Testis (tissue), 3 donors: ENCODE data around the gene CACNA1C. TPM values are rescaled to one million over a fixed set of nuclear protein-coding genes. Genes with fewer than 3 reads are reported as not detected.

Experiments
- DNase-seq: peaks from one replicate; pipeline ENCODE4 v3.0.0-alpha.2; 2019
- H3K27ac ChIP-seq, 2 donors: fragments of 200-600 bp; sonication (generic); one replicate each; pipeline ENCODE4 v1.5.1; 2019
- H3K27me3 ChIP-seq: fragments of 200-600 bp; sonication (generic); one replicate; pipeline ENCODE4 v1.5.1; 2019
- H3K36me3 ChIP-seq: fragments of 200-600 bp; sonication (generic); one replicate; pipeline ENCODE4 v1.5.1; 2017; ENCODE audit warnings: low read depth; ENCODE audit errors: missing control alignments
- H3K4me1 ChIP-seq: fragments of 200-600 bp; sonication (generic); one replicate; pipeline ENCODE4 v1.5.1; 2019
- H3K4me3 ChIP-seq, 2 donors: fragments of 200-600 bp; sonication (generic); one replicate each; pipeline ENCODE4 v1.5.1; 2017 to 2019
- H3K9me3 ChIP-seq: fragments of 200-600 bp; sonication (generic); one replicate; pipeline ENCODE4 v1.5.1; 2017
- CTCF ChIP-seq, 3 experiments: fragments of 450-650 bp in 2 of 3; fragments of 200-600 bp in 1 of 3; sonication (generic) in 1 of 3; IDR thresholded peaks; one replicate each; pipeline ENCODE4 v1.5.1; 2016 to 2019; ENCODE audit warnings: antibody characterized with exemption in 3 of 3, mild to moderate bottlenecking in 2 of 3, moderate library complexity in 1 of 3
- POLR2A ChIP-seq: fragments of 450-650 bp; IDR thresholded peaks from one replicate; pipeline ENCODE4 v1.6.1; 2017; ENCODE audit warnings: antibody characterized with exemption, mild to moderate bottlenecking, moderate library complexity
- WGBS, 2 donors: methylation state at CpG; one replicate each; pipeline ENCODE4 v1.1.5; 2018; 5-methylcytosine and 5-hydroxymethylcytosine counted together
- intact Hi-C: fragments of 100-400 bp; cut with DNase I; formaldehyde crosslinking; loops from one replicate; pipeline ENCODE4 v1.15.1; 2023; ENCODE audit warnings: low total_unique reads
- polyA plus RNA-seq: library from polyadenylated mRNA; stranded (reverse); fragments of 350-450 nt; fragmentation: Illumina TruSeq; extraction: RNeasy Lipid Tissue Mini Kit (QIAGEN cat#74804); gene quantifications from one replicate; pipeline ENCODE4 v1.2.3, GENCODE V29; 2014; ENCODE audit warnings: low read depth, low replicate concordance; ENCODE audit not compliant: insufficient read depth
- total RNA-seq, 2 donors: library from RNA; depleted of rRNA; stranded (reverse); fragments of >200 nt; gene quantifications; one replicate each; pipeline ENCODE4 v1.2.3, GENCODE V29; 2016

Gene CACNA1C
- total and polyA plus RNA-seq, 3 donors from 2014 or later: 20.3 to 36.8 (median 32.0) TPM

GRCh38 chr12:2608608-2608945 is 555.8 kb downstream of the CACNA1C start:
- no peaks in the 10 kb centered on the region for H3K9me3 ChIP-seq
- WGBS, 2 donors: 92 to 97% methylated on average over 12 of the region's 12 CpGs
- no peak overlapping the region for H3K4me3 ChIP-seq
- H3K27ac ChIP-seq: no peak overlapping the region
- DNase-seq: no peak
- intact Hi-C loops: no loop called here
- no peaks in the 10 kb centered on the region for H3K27me3 ChIP-seq
- no peaks in the 10 kb centered on the region for H3K4me1 ChIP-seq
- no peak for TF ChIP-seq CTCF (IDR thresholded peaks at IDR 0.05)
- TF ChIP-seq POLR2A: no peak
- H3K36me3 ChIP-seq: no peaks in the 10 kb centered on the region

GRCh38 chr12:2609020-2609419 is 556.2 kb downstream of the CACNA1C start:
- DNase-seq: no peak
- WGBS, 2 donors: 70 to 77% methylated on average over 12 of the region's 12 CpGs
- no peak for TF ChIP-seq CTCF (IDR thresholded peaks at IDR 0.05)
- Histone ChIP-seq H3K4me3 (no peak overlapping the region), H3K36me3 (no peaks in the 10 kb centered on the region), H3K27me3 (no peaks in the 10 kb centered on the region), H3K4me1 (no peaks in the 10 kb centered on the region), H3K9me3 (no peaks in the 10 kb centered on the region), H3K27ac (no peak overlapping the region)
- intact Hi-C loops: no loop called here

- H3K27ac ChIP-seq: no peak overlapping the region
- no peaks in the 10 kb centered on the region for H3K4me1 ChIP-seq
- no peaks in the 10 kb centered on the region for H3K36me3 ChIP-seq
- DNase-seq: no peak
- 95 to 96% methylated on average over 11 of the region's 11 CpGs for WGBS, 2 donors
- H3K27me3 ChIP-seq: no peaks in the 10 kb centered on the region
- intact Hi-C loops: no loop called here
- H3K9me3 ChIP-seq: no peaks in the 10 kb centered on the region
- no peak overlapping the region for H3K4me3 ChIP-seq
- TF ChIP-seq CTCF (IDR thresholded peaks at IDR 0.05) (no peak), POLR2A (no peak)
These were observed 557.6 kb downstream of the CACNA1C start for GRCh38 chr12:2610358-2610757.

GRCh38 chr12:2613326-2614073 is 560.7 kb downstream of the CACNA1C start:
- Histone ChIP-seq H3K4me1 (no peaks in the 10 kb centered on the region), H3K9me3 (no peaks in the 10 kb centered on the region), H3K27me3 (no peaks in the 10 kb centered on the region), H3K4me3 (no peak overlapping the region), H3K36me3 (no peaks in the 10 kb centered on the region), H3K27ac (no peak overlapping the region)
- 76 to 77% methylated on average over 12 of the region's 12 CpGs for WGBS, 2 donors
- TF ChIP-seq POLR2A (no peak), CTCF (IDR thresholded peaks at IDR 0.05) (no peak)
- DNase-seq: no peak
- intact Hi-C loops: no loop called here

- DNase-seq: no peak
- Histone ChIP-seq H3K4me3 (no peak overlapping the region), H3K36me3 (no peaks in the 10 kb centered on the region), H3K27ac (no peak overlapping the region), H3K4me1 (no peaks in the 10 kb centered on the region), H3K9me3 (no peaks in the 10 kb centered on the region), H3K27me3 (no peaks in the 10 kb centered on the region)
- intact Hi-C loops: no loop called here
- no peak for TF ChIP-seq POLR2A
- TF ChIP-seq CTCF (IDR thresholded peaks at IDR 0.05): no peak
These were observed 561.6 kb downstream of the CACNA1C start for GRCh38 chr12:2614341-2614740.
